ENCODE measurements around the gene WDR3.

DNA sequence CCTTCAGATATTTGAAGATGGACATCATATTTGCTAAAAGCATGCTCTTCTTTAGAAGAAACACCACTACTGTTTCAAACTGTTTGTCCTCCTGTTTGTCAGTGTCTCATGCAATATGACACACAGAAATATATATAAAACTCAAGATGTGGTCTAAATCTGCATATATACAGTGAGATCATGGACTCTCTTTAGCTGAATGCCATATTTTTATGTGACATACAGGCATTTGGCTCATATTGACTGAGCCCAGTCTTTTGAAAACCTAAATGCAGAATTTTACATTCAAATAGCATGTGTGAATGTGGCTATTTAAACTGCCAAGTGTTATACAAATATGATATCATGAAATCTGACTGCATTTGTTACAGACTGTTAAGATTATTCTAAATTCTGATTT lies 18.5 kb upstream of the WDR3 start:
- TF ChIP-seq, protein P1, sequence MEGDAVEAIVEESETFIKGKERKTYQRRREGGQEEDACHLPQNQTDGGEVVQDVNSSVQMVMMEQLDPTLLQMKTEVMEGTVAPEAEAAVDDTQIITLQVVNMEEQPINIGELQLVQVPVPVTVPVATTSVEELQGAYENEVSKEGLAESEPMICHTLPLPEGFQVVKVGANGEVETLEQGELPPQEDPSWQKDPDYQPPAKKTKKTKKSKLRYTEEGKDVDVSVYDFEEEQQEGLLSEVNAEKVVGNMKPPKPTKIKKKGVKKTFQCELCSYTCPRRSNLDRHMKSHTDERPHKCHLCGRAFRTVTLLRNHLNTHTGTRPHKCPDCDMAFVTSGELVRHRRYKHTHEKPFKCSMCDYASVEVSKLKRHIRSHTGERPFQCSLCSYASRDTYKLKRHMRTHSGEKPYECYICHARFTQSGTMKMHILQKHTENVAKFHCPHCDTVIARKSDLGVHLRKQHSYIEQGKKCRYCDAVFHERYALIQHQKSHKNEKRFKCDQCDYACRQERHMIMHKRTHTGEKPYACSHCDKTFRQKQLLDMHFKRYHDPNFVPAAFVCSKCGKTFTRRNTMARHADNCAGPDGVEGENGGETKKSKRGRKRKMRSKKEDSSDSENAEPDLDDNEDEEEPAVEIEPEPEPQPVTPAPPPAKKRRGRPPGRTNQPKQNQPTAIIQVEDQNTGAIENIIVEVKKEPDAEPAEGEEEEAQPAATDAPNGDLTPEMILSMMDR (IDR thresholded peaks at IDR 0.05 in 4 of 5, conservative IDR thresholded peaks at IDR 0.05 in 1 of 5) = no peak
- TF ChIP-seq POLR2A (IDR thresholded peaks at IDR 0.05) = no peak

Data from gastrocnemius medialis (tissue), 4 donors.